Kidney epithelial cell (primary cell): ENCODE measurements around the gene COA1. TPM values are rescaled to one million over a fixed set of nuclear protein-coding genes. Genes with fewer than 3 reads are reported as not detected.

Source experiments
- DNase-seq: peaks from one replicate; pipeline ENCODE4 v3.0.0-alpha.2; 2010; ENCODE audit warnings: low read depth
- H3K27me3 ChIP-seq: 2 replicates; pipeline ENCODE4 v1.6.0; 2011; ENCODE audit warnings: low read length; ENCODE audit not compliant: control insufficient read depth, insufficient read depth
- H3K36me3 ChIP-seq: 2 replicates; pipeline ENCODE4 v1.5.1; 2011; ENCODE audit warnings: low read length; ENCODE audit not compliant: control insufficient read depth, insufficient read depth
- H3K4me3 ChIP-seq: 2 replicates; pipeline ENCODE4 v1.5.1; 2011; ENCODE audit warnings: low read depth, mild to moderate bottlenecking, control low read depth, low read length
- total RNA-seq: library from RNA; depleted of rRNA; stranded (reverse); fragments of >200 nt; gene quantifications from 2 replicates; pipeline ENCODE4 v1.2.3, GENCODE V29; 2015
- TF ChIP-seq, protein P1 (sequence below): IDR thresholded peaks from 2 replicates; pipeline ENCODE4 v1.5.1; 2011; ENCODE audit warnings: mild to moderate bottlenecking, moderate library complexity, low read length, control low read depth, inconsistent platforms; ENCODE audit not compliant: insufficient read depth, poor library complexity, severe bottlenecking

Gene COA1
- total RNA-seq, 1 donor from 2014 or later, result 67.1 TPM

DNA sequence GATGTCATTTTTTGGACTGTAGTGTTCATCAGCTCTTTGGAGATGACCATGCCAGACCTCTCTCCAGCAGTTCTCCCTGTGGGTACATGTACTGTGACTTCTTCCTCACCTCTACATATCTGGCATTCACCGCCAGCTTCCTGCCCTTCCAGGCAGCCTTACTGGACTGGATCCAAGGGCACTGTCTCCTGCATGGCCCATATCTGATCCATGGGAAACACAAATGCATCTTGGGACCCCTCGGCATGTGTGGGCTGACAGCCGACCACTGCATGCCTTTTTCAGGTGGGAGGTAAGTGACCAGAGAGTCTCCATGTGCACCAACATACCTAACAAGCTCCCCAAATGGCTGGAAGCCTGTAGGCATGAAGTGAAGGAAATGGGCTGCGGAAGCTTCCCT, 25.3 kb upstream of the COA1 start:
- H3K4me3 ChIP-seq, result no peak overlapping the region
- no peaks in the 10 kb centered on the region for H3K36me3 ChIP-seq
- TF ChIP-seq, protein P1, sequence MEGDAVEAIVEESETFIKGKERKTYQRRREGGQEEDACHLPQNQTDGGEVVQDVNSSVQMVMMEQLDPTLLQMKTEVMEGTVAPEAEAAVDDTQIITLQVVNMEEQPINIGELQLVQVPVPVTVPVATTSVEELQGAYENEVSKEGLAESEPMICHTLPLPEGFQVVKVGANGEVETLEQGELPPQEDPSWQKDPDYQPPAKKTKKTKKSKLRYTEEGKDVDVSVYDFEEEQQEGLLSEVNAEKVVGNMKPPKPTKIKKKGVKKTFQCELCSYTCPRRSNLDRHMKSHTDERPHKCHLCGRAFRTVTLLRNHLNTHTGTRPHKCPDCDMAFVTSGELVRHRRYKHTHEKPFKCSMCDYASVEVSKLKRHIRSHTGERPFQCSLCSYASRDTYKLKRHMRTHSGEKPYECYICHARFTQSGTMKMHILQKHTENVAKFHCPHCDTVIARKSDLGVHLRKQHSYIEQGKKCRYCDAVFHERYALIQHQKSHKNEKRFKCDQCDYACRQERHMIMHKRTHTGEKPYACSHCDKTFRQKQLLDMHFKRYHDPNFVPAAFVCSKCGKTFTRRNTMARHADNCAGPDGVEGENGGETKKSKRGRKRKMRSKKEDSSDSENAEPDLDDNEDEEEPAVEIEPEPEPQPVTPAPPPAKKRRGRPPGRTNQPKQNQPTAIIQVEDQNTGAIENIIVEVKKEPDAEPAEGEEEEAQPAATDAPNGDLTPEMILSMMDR, result no peak
- DNase-seq, result no peak
- H3K27me3 ChIP-seq, result no peaks in the 10 kb centered on the region

DNA sequence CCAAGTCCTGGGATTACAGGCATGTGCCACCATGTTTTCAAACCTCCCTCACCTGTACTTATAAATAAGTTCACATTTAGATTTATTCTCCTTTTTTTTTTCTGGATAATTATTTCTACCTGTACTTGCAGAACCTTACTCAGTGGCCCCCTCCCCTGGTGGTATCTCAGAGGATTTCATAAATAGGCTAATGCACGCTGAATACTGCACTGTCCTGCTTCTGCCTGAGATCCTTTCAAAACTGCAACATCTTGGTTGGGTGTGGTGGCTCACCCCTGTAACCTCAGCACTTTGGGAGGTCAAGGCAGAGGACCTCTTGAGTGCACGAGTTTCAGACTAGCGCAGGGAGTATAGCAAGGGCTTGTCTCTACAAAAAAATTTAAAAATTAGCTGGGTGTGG, 24.5 kb upstream of the COA1 start:
- Histone ChIP-seq H3K27me3 (peaks cover 4% of the 10 kb centered on the region), H3K4me3 (no peak overlapping the region), H3K36me3 (no peaks in the 10 kb centered on the region)
- no peak for DNase-seq
- TF ChIP-seq, protein P1, result no peak

DNA sequence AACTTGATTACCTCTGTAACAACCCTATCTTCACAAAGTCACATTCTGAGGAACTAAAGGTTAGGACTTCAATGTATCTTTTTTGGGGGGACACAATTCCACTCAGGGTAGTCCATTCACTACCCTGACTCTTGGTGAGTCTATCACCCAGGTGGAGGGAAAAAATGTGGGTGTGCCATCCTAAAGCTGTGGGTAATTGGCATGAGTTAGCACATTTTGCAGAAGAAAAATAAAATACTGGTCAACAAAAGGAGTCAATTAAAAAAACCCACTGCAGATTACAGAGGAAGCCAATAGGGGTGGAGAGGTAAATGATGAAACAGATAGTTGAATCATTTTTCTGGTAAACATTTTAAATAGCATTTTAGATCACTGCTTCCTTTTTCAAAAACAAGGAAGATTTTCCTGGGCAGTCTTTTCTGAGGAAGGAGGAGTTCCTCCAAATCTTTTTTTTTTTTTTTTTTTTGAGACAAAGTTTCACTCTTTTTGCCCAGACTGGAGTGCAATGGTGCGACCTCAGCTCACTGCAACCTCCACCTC, 24.0 kb upstream of the COA1 start:
- DNase-seq, result no peak
- Histone ChIP-seq H3K4me3 (no peak overlapping the region), H3K27me3 (peaks cover 4% of the 10 kb centered on the region), H3K36me3 (no peaks in the 10 kb centered on the region)
- TF ChIP-seq, protein P1, result no peak

DNA sequence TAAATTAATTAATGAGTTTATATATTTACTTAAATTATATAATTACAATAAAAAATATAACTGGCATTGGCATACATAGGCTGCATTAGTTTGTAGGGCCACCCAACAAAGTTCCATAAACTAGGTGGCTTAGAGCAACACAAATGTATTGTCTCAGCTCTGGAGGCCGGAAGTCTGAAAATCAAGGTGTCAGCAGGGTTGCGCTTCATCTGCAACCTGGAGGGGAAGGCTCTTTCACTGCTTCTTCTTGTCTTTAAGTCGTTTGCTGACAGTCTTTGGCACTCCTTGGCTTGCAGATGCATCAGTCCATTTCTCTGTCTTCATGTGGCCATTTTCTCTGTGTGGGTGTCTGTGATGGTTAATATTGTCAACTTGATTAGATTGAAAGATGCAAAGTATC, 23.1 kb upstream of the COA1 start:
- Histone ChIP-seq H3K36me3 (no peaks in the 10 kb centered on the region), H3K4me3 (no peak overlapping the region), H3K27me3 (peaks cover 4% of the 10 kb centered on the region)
- TF ChIP-seq, protein P1, result no peak
- no peak for DNase-seq

DNA sequence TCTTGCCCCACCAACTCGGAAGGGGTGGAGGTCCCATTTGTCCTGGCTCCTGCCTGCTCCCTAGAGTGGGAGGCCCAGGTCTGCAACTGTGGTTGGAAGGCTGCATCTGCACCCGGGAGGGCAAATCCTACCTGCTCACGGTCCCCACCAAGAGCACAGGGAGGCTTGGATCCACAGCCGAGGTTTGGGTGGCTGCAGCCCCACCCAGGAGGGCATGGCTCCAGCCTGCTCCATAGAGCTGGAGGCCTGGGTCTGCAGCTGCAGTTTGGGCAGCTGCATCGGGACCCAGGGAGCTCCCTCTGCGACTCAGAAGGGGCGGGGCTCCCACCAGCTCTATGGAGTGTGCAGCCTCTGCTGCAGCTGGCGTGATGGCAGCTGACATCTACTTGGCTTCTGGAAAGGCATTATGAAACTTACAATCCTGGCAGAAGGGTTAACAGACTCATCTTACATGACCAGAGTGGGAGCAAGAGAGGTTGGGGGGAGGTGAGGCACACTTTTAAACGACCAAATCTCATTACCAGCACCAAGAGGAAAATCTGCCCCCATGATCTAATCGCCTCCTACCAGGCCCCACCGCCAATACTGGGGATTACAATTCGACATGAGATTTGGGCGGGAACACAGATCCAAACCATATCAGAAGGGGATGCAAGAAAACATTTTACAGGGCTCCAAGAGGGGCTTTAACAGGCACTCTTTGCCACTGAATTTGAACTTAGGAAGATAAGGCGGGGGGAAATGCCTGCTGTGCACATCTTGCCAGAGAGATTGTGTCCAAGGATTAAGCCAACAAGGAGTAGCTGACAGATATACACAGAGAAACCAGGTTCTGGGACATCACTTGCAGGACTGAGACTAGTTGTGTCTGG, 20.9 kb upstream of the COA1 start:
- Histone ChIP-seq H3K27me3 (peaks cover 4% of the 10 kb centered on the region), H3K36me3 (no peaks in the 10 kb centered on the region), H3K4me3 (no peak overlapping the region)
- TF ChIP-seq, protein P1, result no peak
- DNase-seq, result no peak
